Suppressor macrophage treated with lipopolysaccharide for 1 hour (primary cell): ENCODE data around the gene MECR.

Source experiments
- DNase-seq, 3 donors: peaks; one replicate each; pipeline ENCODE4 v3.0.0-alpha.2; 2020 to 2022

Gene MECR

GRCh38 chr1:29255134-29255666, 24.5 kb upstream of the MECR start:
- no peak for DNase-seq

- DNase-seq = no peak
These were observed 23.6 kb upstream of the MECR start for GRCh38 chr1:29254346-29254745.

GRCh38 chr1:29253180-29253579, 22.4 kb upstream of the MECR start:
- DNase-seq = no peak

DNA sequence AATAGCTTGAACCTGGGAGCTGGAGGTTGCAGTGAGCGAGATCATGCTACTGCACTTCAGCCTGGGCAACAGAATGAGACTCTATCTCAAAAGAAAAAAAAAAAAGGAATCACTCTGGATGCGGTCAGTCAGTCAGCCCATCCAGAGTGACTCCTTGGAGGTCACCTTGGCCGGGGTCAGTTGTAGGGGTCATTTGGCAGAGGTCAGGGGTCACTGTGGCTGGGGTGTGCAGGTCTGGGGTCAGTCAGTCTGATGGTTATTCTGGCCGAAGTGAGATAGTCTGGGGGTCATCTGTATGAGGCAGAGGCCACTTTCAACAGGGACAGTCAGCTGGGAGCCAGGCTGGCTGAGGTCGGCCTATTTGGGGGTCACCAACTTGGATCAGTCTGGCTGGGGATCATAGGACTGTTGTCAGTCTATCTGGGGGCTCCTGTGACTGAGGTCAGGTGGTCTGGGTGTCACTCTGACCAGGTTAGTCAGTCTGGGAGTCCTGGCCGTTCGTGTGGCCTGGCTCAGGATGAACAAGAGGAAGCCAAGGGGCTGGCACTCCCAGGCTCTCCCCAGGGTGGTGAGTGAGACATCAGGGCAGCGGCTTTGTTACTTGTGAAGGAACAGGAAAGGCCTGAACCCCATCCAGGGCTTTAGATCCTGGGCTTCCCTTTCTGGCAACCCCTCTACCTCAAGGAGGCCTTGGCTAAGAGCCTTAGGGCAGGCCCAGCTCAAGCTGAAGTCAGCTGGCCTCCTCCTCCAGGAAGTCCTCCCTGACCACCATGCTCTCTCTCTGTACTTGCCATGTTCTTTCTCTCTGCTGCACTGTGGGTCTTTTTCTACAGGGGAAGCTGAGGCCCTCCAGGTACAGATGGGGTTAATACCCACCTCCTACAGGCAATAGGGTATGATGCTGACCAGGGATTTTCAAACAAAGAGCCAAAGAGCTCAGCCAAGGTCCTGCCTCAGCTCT, 20.7 kb upstream of the MECR start:
- no peak for DNase-seq

DNA sequence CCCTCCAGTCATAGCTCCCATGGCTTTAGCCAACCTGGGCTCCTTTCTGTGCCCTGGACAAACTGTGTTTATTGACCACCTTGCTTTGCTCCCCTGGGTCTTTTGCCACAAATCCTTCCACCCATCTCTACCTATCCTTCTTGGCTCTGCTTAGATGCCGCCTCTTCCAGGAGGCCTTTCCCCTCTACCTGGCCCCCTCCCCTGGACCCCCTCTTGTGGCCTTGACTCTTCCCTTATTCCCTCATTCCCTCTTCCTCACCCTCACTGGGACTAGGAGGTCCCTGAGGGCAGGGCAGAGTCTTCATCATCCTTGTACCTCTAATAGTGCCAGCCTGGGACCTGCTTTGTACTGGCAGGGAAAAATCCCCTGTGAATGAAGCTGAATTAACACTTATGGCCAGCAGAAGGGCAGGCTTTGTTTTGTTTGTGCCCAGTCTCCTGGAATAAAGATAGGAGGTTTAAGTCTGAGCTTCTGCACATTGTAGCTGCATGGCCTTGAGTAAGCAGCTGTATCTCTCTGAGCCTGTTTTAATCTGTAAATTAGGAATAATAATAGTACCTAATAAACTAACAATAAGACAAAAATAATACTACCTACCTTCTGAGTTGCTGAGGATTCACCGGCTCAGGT, 19.3 kb upstream of the MECR start:
- no peak for DNase-seq

DNA sequence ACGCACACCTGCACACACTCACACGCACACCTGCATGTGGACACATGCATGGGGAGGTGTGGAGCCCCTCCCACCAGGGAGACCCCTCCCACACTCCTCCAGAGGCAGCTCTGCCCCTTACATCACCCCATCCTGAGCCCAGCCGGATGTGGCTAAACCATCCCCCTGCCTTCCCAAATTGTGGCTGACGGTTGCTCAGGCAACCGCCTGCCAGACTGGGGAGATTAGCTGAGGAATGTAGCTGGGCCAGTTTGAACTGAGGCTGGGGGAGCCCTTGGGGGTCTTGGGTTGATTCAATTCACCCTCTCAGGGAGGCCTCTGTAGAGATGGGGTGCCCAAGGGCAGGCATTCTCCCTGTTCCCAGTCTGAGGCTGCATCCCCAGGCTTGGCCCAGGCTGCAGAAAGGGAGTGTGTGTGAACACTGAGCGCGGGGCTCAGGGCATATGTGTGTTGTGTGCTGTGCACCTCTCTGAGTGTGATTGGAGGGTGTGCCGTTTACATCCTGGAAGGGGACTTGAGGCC, 18.5 kb upstream of the MECR start:
- no peak for DNase-seq

DNA sequence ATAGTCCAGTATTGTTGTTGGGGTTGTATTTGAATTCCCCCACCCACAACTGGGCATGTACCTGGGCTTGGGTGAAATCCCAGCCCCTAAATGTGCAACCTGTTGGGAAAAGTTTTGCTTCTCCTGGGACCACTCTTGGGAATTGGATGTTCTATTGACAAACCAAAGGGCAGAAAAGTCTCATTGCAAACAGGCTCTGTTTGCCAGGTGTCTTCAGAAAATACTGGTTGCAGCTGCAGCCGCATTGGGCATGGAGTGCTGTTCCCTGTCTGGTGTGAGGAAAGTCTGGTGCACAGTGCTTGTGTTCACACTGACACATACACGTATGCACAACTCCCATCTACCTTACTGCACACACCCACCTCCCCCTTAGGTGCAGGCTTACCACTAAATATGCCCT, 17.7 kb upstream of the MECR start:
- DNase-seq = no peak

- no peak for DNase-seq
These were observed 17.0 kb upstream of the MECR start for GRCh38 chr1:29247571-29248273.

DNA sequence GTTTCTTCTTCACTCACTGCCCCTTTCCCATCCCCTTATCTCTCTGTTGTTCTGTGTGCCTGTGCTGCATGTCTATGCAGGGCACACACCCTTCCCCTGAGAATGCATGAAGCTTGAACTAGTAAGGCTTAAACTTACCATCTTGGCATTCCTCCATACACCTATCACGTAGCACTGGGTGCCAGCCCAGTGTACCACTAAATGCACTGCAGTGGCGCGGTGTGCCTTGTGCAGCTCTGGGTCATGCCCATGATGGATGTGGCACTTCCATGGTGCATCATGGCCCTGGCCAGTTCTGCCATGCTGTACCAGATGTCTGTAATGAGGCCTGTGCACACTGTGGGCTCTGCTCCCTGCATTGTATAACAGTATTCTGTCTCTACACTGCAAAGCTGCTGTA, 16.3 kb upstream of the MECR start:
- DNase-seq = no peak

GRCh38 chr1:29245876-29246275, 15.1 kb upstream of the MECR start:
- DNase-seq = no peak

- no peak for DNase-seq
These were observed 14.5 kb upstream of the MECR start for GRCh38 chr1:29245261-29245660.

DNA sequence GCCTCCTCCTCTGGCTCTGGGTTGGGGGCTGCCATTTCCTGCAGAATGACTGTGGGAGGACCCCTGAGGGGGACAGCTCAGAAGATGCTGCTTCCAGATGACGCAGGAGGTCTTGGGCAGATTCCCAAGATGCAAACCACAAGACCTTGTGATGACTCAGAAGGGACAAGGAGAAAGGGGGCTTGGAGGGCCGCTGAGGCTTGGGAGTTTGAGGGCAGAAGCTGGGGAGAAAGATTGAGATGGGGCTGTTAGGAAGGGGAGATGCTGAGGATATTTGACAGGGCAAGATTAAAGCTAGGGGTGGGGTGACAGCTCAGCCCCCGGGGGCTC, 13.1 kb upstream of the MECR start:
- no peak for DNase-seq

GRCh38 chr1:29243023-29243870, 12.5 kb upstream of the MECR start:
- no peak for DNase-seq

- DNase-seq = no peak
These were observed 10.3 kb upstream of the MECR start for GRCh38 chr1:29240986-29241385.

- no peak for DNase-seq
These were observed 9.7 kb upstream of the MECR start for GRCh38 chr1:29240400-29240837.

DNA sequence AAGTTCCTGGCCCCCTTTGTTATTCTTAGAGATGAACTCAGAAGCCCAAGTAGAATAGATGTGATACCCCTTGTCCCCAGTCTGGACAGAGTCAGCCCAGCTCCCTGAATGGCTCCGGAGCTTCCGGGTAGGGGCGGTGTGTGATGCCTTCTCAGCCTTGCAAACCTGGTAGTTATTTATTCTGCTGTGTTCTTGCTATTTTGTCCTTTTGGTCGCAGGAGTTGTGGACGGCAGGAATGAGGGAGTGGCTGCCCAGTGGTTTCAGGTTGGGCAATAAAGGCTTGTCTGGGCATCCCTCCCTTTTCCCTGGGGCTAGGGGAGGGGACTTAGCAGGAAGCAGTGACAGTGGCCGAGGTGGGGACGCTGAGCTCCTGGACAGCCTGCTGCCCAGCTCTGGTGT, 8.4 kb upstream of the MECR start:
- DNase-seq = no peak

DNA sequence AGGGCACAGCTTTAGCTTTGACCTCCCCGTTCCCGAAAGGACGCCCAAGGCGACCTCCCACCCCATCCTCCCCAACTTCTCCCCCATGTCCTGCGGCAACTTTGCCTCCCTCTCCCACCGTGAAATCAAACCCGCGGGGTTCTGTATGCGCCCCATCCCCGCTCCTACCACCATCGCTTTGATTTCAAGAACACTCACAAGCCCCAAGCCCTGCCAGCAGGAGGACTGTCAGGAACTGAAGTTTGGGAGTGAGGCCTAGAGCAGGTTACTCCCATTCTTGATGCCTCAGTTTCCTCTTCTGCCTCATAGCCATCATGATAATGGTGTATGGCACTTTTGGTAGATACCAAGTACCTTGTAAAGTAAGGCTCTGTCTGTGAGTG, 7.9 kb upstream of the MECR start:
- no peak for DNase-seq

- peak in 2 of 3 donors; percentile 33 to 49 for DNase-seq
These were observed 7.3 kb upstream of the MECR start for GRCh38 chr1:29237852-29238619.

GRCh38 chr1:29237129-29237821, 6.5 kb upstream of the MECR start:
- DNase-seq = peak; percentile 48 to 78 (median 57)

DNA sequence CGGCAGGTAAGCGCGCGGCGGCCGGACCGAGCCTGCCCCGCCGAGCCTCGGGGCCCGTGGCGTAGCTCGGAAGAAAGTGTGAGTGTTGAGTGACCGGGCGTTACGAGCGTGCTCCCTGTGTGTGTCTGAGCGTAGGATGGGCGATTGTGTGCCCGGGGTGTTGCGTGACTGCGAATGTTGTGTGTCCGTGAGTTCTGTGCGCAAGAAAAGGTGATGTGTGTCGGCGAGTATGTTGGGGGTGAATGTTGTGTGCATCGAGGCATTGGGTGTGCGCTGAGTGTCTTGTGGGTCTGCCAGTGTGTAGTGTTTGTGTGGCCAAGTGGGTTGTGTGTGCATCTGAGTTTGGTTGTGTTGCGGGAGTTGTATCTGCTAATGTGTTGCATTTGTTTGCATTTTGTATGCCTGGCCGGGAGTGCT, 6.0 kb upstream of the MECR start:
- DNase-seq = no peak
